ENCODE data around the gene ZNF831.

ZNF831 gene

DNA sequence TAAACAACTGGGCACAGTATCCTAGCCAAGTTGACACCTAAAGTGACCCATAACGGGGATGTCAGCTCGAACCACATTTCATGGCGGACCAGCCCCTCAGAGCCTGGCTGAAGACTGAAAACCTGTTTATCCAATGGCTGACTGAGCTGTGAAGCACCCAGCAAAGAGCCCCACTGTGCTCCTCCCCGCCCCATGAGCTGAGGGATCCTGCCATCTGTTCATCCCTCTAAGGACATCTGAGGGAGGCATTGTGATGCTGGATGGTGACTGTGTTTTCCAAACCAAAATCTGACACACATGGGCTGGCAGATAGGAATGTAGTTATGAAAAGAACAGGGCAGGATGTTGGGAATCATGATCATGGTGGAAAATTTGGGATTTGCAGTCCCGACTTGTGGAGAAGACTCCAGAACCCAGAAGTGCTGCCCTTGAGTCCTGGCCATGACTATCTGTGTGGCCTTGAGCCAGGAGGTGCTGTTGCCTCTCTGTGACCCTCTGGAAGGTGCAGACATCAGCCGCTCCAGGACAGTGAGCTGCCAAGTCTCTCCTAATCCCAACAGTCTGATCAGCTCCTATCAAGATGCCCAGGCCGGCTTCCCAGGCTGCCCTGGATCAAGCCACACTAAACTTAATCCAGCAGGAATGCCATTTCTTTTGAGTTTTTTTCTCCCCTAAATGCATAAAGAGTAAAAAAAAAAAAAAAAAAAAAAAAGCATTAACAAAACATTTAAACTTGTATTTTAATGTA, 142.5 kb downstream of the ZNF831 start:
- TF ChIP-seq, protein P1, sequence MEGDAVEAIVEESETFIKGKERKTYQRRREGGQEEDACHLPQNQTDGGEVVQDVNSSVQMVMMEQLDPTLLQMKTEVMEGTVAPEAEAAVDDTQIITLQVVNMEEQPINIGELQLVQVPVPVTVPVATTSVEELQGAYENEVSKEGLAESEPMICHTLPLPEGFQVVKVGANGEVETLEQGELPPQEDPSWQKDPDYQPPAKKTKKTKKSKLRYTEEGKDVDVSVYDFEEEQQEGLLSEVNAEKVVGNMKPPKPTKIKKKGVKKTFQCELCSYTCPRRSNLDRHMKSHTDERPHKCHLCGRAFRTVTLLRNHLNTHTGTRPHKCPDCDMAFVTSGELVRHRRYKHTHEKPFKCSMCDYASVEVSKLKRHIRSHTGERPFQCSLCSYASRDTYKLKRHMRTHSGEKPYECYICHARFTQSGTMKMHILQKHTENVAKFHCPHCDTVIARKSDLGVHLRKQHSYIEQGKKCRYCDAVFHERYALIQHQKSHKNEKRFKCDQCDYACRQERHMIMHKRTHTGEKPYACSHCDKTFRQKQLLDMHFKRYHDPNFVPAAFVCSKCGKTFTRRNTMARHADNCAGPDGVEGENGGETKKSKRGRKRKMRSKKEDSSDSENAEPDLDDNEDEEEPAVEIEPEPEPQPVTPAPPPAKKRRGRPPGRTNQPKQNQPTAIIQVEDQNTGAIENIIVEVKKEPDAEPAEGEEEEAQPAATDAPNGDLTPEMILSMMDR (IDR thresholded peaks at IDR 0.05; ENCODE audit: low read depth, low read length) = no peak
- DNase-seq (ENCODE audit: extremely low read depth, low read depth) = no peak

DNA sequence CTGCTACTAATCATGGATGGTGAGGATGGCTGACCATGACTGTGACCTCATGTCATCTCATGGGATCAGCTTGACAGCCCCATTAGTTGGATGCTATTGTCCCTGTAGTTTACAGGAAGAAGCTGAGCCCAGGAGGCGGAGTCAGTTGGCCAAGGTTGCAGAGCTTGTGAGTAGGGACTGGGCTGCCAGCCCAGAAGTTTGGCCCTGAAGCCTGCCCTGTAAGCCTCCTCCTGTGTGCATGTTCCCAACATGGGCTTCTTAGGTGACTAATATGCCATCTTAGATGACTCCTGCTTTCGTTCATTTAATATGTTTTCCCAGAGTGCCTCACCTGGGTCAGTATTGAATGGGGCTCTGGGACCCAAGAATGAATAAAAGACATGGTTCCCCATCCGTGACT, 143.6 kb downstream of the ZNF831 start:
- TF ChIP-seq, protein P1 (IDR thresholded peaks at IDR 0.05; ENCODE audit: low read depth, low read length) = no peak
- no peak for DNase-seq (ENCODE audit: extremely low read depth, low read depth)

All from AG09319 (cell line).